CD4-positive, alpha-beta T cell treated with Interleukin-15 for 1 hour (primary cell): ENCODE results near the gene USP4.

ENCODE experiments used
- DNase-seq: peaks from one replicate; pipeline ENCODE4 v3.0.0-alpha.2; 2020

USP4 gene

DNA sequence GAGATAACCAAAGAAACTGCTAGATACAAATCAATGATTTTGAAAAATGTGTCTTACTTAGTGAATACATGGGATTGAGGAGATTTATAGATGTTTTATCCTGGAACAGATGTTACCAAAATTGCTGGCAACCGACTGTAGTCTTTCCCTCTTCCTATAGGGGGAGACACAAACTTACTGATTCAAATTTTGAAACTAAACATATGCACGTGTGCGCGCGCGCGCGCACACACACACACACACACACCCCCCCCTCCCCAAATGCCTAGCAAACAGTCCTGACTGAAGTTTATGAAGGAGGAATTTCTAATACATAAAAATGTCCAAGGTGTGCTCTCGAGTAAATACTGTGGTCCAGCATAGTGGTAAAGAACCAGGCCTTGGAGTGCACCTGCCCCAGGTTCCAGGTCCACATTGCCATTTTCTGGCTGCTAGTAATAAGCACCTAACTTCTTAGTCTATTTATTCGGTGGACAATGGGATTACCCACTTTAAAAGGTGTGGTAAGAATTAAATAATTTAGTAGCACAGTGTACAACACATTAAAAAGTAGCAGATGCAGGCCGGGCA is 44.3 kb downstream of the USP4 start:
- DNase-seq: peak; percentile 21

DNA sequence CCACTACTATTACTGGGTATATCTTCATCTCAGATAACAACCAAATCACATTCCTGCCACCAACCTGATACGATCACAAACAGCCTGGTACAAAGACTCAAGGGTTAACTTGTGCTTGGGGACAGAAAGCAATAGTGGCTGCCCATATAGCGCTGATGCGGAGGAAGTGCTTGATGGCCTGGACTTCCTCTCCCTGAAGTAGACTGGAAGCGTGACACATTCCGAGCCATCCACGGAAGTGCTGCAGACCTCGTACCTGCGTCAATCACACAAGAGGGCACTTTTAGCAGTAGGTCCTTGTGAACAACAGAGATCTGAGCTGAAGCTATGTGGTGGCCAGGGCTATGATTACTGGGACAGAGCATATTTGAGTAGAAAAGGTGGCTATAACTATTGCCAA is 45.5 kb downstream of the USP4 start:
- no peak for DNase-seq

- no peak for DNase-seq
These were observed 55.9 kb downstream of the USP4 start for GRCh38 chr3:49283997-49284396.

- no peak for DNase-seq
These were observed 60.5 kb downstream of the USP4 start for GRCh38 chr3:49279376-49279775.

DNA sequence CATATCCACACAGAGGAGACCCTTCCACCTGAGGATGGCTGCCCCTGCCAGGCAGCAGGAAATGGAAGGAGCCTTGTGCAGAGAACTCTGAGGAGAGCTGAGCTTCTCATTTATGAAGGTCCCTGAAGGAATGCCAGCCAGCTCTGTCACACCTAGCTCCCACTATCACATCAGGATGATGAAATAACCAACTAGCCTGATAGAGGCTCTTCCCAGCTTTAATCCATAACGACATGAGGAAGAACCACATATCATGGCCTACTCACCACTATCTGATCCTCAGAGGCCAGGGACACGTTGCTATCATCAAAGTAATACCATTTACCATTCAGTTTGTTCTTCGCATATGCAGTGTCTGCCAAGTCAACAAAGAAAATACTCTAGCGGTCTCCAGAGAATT is 61.3 kb downstream of the USP4 start:
- no peak for DNase-seq

DNA sequence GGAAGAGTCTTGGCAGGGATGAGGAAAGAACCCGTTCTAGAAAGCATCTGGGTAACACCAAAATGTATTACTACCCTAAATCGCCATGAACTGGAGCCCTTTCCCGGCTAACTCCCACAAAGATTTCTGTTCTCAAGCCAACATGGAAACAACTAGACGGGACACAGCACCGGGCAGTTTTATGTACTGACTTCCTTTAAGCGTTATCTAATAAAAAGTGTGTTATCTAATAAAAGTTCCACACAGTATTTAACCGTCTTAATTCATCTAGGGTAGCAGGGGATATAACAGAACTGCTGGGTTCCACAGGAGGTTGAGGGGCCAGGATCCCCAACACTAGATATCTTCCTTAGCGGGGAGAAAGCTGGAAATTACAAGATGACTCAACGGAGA is 62.5 kb downstream of the USP4 start:
- DNase-seq: no peak

DNA sequence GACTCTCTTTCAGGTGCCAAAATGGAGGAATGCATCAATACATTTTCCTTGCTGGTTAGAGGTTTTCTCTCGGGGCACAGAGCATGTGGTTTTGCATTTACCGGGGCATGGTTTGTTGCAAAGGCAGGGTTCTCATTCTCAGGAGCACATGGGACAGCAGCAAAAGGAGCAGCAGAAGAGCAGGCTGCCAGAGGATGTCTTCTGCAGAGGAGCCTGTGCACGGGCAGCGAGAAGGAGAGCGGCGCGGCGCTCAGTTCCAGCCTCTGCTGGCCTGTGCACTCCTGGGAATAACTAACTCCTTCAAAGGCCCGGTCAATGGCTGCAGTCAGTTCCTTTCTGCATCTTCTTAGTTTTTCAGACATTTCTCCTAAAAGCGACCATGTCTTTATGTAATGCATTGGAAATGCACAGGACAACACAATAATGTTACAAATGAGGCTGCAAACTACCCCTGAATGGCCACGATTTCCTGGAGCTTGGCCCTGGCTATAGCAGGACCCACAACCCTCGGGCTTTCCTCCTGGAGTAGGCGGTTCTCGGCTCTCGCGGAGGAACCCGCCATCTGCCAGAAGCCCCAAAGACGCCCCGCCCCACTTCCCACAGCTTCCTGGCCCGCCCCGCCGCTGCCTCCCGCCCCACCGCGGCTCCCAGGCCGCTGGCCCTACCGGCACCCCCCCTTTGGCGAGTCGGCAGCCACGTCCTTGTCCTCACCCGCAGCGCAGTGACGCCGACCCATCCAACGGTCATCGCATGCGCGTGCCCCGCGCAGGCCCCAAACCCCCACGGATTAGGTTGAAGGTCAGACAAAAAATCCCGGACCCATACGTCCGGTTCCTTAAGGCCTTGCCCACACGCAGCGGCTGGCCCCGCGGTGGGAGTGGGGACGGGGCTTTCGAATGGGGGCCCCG is 63.1 kb downstream of the USP4 start, which contains the start of gene C3orf62:
Gene C3orf62 (minus strand): TSS at position 758 of the 908 bp plus-strand sequence. CDS start 360 bp downstream, at position 398.
- peak; percentile 70 for DNase-seq

GRCh38 chr3:49273825-49274532 is 65.9 kb downstream of the USP4 start:
- no peak for DNase-seq

DNA sequence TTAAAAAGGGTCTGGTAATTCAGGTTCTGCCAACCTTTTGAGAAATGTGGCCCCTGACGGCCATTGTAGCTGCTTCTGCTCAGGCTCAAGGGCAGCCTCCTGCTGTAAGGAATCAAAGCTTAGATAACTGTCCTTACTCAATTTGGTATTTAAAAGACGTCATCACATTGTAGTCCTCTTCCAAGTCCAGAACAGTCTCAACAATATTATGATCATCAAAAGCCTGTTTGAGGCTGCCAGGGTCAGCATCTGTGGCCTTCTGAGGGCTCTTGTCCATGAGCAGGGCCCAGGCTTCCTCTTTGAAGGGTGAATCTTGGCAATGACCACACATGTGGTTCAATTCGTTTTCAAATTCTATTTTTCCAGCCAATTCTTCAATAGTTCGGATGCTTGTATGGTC is 68.8 kb downstream of the USP4 start:
- DNase-seq: no peak

DNA sequence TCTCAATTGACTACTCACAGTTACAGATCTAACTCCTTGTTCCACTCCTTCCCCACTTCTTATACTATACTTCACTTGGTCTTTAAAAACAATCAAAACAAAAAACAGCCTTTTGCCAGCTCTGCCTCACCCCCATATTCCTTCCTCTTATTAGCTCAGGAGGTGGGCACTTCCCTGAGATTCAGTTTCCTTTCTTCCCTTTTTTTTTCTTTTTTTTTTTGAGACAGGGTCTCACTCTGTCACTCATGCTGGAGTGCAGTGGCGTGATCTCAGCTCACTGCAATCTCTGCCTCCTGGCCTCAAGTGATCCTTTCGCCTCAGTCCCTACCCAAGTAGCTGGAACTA is 69.7 kb downstream of the USP4 start:
- DNase-seq: no peak

GRCh38 chr3:49269443-49270155 is 70.3 kb downstream of the USP4 start:
- no peak for DNase-seq

GRCh38 chr3:49266410-49267095 is 73.3 kb downstream of the USP4 start:
- DNase-seq: no peak

DNA sequence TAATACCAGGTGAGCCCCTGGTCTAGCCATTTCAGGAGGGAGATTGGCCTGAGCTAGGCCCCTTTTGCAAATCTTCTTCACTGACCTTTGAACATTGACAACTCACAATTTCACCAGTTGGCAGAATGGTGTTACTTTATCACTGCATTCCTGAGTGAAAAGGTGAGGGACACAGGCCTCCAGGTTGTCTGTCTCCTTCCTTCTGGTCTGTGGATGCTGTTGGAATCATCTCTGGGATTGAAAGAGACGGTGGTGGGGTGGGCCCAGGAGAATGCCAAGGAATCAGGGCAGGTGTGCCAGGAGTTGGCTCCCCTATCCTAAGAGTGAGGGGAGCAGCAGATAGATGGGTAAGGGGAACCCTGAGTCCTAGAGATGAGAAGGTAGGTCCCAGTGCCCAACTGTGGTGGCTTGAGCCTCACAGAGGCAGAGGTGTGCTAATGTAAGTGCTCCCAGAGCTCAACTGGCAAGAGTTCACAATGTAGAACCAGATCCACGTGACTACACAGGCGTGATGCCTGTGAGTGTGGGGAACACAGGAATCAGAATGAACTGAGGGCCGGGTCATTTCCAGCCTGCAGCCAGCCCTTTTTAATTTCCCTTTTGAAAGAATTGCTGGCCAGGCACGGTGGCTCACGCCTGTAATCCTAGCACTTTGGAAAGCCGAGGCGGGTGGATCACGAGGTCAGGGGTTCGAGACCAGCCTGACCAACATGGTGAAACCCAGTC is 74.0 kb downstream of the USP4 start:
- no peak for DNase-seq

- no peak for DNase-seq
These were observed 76.5 kb downstream of the USP4 start for GRCh38 chr3:49263159-49263889.

GRCh38 chr3:49260806-49261324 is 79.0 kb downstream of the USP4 start:
- DNase-seq: no peak

DNA sequence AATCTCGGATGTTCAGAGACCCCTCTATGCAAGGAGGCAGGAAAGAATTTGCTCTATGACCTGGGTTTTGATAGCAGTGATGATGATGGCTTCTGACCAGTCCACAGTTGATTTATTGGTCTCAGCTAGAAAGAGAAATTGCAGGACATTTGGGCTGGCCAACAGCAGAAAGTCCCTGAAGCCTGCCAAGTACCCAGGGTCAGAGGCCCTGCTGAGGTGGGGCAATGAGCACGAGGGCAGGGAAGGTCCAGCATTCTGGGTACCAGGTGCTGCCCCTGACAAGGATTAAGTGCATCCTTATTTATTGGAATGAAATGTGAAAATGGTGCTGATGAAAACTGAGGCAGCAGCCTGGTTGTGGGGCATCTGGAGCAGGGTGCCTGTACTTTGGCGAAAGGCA is 82.7 kb downstream of the USP4 start:
- DNase-seq: no peak

DNA sequence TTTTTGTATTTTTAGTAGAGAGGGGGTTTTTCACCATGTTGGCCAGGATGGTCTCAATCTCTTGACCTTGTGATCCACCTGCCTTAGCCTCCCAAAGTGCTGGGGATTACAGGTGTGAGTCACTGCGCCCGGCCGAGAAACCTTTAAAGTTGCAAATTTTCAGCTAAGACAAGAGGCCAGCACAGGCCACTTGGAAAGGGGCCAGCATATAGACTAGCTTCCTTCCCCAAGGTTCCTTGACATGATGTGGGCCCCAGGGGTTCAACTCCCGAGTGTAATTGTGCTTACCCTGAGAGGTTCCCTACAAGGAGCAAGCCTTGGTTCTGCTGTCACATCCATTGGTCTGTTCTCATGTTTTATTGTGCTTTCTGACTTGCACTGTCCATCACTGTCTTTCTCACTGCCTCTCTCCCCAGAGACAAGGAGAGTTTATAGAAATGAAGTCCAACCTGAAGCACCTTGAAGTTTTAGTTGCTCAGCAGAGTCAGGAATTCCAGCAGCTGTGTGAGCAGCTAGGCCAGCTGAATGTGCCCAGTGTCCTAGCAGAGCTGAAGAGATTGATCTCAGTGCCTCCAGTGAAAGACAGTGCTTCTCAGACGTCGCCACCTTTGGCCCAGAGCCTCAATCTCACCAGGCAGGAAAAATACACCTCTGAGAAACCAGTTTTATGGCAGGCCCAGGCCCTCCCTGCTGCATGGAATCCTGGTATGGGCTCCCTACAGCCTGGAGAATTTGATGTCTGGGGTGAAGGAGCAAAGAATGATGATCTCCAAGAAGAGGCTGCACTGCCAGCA is 83.9 kb downstream of the USP4 start:
- no peak for DNase-seq

GRCh38 chr3:49255112-49255511 is 84.7 kb downstream of the USP4 start:
- DNase-seq: no peak

DNA sequence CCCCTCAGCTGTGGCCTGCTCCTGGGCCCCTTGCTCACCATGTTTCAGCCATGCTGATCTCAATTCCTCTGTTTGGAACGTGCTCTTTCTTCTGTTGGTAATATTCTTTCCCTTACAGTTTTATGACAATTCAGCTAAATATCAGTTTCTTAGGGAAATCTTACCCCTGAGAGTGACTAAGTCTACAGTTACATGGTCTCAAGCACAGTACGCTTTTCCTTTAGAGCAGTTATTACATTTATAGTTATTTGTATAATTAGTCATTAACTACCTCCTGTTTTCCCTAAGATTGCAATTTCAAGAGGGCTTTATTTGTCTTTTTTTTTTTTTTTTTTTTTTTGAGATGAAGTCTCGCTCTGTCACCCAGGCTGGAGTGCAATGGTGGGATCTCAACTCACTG is 86.3 kb downstream of the USP4 start:
- DNase-seq: no peak

- peak; percentile 46 for DNase-seq
These were observed 91.0 kb downstream of the USP4 start for GRCh38 chr3:49248840-49249227.
